BE2C (cell line): ENCODE measurements around the gene TMEM167A.

Experiments
- DNase-seq: peaks from one replicate; pipeline ENCODE4 v3.0.0-alpha.2; 2020
- H3K27me3 ChIP-seq: fragments of 250-450 bp; sonication (Bioruptor Pico); 2 replicates; pipeline ENCODE4 v1.5.1; 2020; ENCODE audit warnings: mild to moderate bottlenecking
- H3K36me3 ChIP-seq: fragments of 250-450 bp; sonication (Bioruptor Pico); 2 replicates; pipeline ENCODE4 v1.5.1; 2020; ENCODE audit warnings: mild to moderate bottlenecking
- H3K4me1 ChIP-seq: fragments of 250-450 bp; sonication (Bioruptor Pico); 2 replicates; pipeline ENCODE4 v1.5.1; 2020
- H3K4me3 ChIP-seq: 2 replicates; pipeline ENCODE4 v1.5.1; 2011; ENCODE audit warnings: low read depth, low read length
- H3K9me3 ChIP-seq: fragments of 250-450 bp; sonication (Bioruptor Pico); 2 replicates; pipeline ENCODE4 v1.5.1; 2020
- TF ChIP-seq, protein P1 (sequence below): IDR thresholded peaks from 2 replicates; pipeline ENCODE4 v1.5.1; 2012; ENCODE audit warnings: mild to moderate bottlenecking, low read depth, low read length

TMEM167A gene

DNA sequence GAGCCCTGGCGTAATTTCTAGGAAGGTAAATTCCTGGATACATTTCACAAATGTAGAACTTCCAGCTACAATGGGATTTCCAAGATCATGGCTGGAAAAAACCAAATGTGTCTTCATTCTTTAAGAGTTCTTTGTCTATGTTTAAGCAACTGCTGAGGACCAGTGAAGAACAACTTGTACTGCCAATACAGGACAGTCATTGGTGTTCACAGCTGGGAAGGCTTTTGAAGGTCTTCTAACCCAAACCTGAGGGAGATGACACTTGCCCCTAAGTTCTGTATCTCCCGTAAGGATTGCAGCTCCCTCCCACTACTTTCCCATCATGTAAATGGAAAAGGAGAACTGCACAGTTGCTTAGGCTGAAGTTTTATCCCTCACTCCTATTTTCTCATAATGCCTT, 28.4 kb downstream of the TMEM167A start:
- DNase-seq: no peak
- Histone ChIP-seq H3K36me3 (peaks cover 4% of the 10 kb centered on the region), H3K27me3 (no peaks in the 10 kb centered on the region), H3K9me3 (no peaks in the 10 kb centered on the region), H3K4me1 (peaks cover 11% of the 10 kb centered on the region), H3K4me3 (no peak overlapping the region)
- TF ChIP-seq, protein P1, sequence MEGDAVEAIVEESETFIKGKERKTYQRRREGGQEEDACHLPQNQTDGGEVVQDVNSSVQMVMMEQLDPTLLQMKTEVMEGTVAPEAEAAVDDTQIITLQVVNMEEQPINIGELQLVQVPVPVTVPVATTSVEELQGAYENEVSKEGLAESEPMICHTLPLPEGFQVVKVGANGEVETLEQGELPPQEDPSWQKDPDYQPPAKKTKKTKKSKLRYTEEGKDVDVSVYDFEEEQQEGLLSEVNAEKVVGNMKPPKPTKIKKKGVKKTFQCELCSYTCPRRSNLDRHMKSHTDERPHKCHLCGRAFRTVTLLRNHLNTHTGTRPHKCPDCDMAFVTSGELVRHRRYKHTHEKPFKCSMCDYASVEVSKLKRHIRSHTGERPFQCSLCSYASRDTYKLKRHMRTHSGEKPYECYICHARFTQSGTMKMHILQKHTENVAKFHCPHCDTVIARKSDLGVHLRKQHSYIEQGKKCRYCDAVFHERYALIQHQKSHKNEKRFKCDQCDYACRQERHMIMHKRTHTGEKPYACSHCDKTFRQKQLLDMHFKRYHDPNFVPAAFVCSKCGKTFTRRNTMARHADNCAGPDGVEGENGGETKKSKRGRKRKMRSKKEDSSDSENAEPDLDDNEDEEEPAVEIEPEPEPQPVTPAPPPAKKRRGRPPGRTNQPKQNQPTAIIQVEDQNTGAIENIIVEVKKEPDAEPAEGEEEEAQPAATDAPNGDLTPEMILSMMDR: no peak

DNA sequence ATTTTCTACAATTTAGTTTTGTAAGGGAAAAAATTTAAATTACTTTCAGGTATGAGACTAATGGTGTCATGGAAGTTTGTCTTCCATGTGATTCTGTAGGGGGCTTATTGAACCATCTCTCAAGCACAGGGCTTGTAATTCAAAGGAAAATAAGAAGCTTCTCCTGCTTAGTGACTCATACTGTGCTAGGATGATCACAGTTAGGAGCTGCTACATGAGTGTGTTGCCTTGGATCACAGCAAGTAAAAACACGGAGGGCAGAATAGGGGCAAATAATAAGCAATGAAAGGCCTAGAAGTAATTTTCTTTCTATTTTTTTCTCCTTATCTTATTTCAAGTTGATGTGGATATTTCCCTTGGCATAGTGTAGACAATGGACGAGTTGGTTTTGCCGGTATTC, 28.9 kb downstream of the TMEM167A start:
- Histone ChIP-seq H3K4me3 (no peak overlapping the region), H3K4me1 (peaks cover 11% of the 10 kb centered on the region), H3K27me3 (no peaks in the 10 kb centered on the region), H3K36me3 (peaks cover 4% of the 10 kb centered on the region), H3K9me3 (no peaks in the 10 kb centered on the region)
- TF ChIP-seq, protein P1: no peak
- no peak for DNase-seq

DNA sequence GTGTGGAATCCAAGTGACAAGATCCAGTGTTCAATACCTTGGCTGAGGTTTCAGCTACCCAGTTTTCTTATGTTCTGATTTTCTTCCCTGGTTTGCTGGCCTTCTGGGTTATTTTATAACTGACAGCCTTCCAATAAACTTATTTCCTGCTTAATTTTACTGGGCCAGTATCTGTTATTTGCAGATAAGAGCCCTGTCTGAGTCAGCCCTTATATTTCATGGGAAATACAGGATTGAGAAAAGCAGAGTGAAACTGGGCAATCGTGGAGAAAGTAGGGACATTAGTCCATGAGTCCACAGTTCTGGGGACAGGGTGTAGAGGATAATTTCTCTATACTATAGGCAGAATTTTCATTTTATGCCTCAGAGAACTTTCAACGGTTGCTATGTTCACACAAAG, 32.3 kb downstream of the TMEM167A start:
- TF ChIP-seq, protein P1: no peak
- Histone ChIP-seq H3K4me1 (peaks cover 11% of the 10 kb centered on the region), H3K27me3 (no peaks in the 10 kb centered on the region), H3K36me3 (no peaks in the 10 kb centered on the region), H3K9me3 (no peaks in the 10 kb centered on the region), H3K4me3 (no peak overlapping the region)
- no peak for DNase-seq

DNA sequence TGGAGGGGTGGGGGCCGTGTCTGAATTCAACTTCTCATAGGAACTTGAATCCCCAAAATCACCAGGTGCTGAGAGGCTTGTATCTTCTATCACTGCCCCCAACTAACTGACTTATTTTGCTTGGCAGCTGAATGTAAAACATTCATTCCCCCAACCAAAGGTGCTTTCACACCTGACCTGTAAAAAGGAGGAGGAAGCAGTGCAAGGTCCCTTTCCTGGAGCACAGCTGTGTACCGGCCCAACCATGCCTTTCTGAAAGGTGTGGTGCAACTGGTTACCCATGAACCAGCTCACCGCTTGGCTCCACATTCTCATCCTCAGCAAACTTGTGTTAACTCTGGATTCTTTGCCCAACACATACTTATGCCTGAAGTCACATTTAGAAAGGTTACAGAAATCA, 34.7 kb downstream of the TMEM167A start:
- H3K36me3 ChIP-seq: no peaks in the 10 kb centered on the region
- peaks cover 11% of the 10 kb centered on the region for H3K4me1 ChIP-seq
- TF ChIP-seq, protein P1: no peak
- H3K27me3 ChIP-seq: no peaks in the 10 kb centered on the region
- H3K4me3 ChIP-seq: no peak overlapping the region
- H3K9me3 ChIP-seq: no peaks in the 10 kb centered on the region
- DNase-seq: no peak

DNA sequence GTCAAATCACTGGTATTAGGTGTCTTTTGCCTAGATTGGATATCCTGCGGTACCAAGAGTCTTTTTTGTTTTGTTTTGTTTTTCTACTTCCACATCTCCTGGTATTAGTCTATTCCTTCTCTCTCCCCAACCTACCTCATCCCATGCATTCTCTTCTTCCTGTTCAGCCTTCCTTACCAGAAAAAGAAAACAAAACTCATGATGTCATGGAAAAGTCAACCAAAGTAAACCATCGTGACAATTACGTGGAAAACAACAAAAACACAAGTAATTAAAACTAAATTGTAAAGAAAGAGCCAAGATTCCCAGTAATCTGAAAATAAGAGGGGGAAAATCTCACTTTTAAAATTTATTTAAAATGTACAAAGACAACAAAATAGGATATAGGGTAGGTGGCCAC, 38.3 kb downstream of the TMEM167A start:
- Histone ChIP-seq H3K9me3 (no peaks in the 10 kb centered on the region), H3K4me3 (no peak overlapping the region), H3K36me3 (no peaks in the 10 kb centered on the region), H3K4me1 (peaks cover 14% of the 10 kb centered on the region), H3K27me3 (no peaks in the 10 kb centered on the region)
- TF ChIP-seq, protein P1: no peak
- DNase-seq: no peak

DNA sequence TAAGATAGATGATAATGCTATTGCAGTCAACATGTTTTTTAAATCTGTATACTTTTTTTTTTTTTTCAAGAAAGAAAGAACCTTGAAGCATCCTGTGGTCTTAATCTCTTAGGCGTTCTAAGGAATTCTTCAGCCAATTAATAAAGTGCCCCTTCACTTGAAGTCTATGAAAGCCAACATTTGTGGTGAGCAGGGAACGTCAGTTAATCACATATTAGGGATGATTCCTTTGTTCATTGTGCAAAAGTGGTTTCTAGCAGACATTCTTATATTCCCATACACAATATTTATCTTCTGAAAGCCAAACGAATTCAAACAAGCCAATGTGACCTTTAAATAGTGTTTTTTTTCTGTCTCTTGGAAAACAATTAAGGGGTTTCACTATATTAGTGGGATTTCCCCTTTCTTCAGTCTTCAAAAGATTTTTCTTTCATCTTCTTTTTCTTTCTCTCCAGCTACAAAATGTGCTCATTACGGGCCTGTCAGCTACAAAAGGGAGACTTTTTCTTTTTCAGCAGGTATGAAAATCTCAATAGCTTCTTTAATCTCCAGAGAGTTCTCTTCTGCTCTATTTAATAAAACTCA, 40.1 kb downstream of the TMEM167A start:
- no peak for DNase-seq
- TF ChIP-seq, protein P1: no peak
- H3K36me3 ChIP-seq: no peaks in the 10 kb centered on the region
- H3K4me3 ChIP-seq: no peak overlapping the region
- no peaks in the 10 kb centered on the region for H3K27me3 ChIP-seq
- H3K9me3 ChIP-seq: no peaks in the 10 kb centered on the region
- H3K4me1 ChIP-seq: peaks cover 19% of the 10 kb centered on the region
